ENCODE results near the gene FLOT1. TPM values are rescaled to one million over a fixed set of nuclear protein-coding genes. Genes with fewer than 3 reads are reported as not detected.
A peak's percentile ranks its signal among the peaks of the same experiment; 100 is the strongest.

The FLOT1 gene
- total RNA-seq, 1 experiment from 2014 or later = 172 TPM

GRCh38 chr6:30750379-30750668 is 7.8 kb upstream of the FLOT1 start:
- no peak for DNase-seq (ENCODE audit: low spot score)
- in situ Hi-C loops (cut with HindIII; ENCODE audit: low sequenced_read_pairs) = no loop called here

DNA sequence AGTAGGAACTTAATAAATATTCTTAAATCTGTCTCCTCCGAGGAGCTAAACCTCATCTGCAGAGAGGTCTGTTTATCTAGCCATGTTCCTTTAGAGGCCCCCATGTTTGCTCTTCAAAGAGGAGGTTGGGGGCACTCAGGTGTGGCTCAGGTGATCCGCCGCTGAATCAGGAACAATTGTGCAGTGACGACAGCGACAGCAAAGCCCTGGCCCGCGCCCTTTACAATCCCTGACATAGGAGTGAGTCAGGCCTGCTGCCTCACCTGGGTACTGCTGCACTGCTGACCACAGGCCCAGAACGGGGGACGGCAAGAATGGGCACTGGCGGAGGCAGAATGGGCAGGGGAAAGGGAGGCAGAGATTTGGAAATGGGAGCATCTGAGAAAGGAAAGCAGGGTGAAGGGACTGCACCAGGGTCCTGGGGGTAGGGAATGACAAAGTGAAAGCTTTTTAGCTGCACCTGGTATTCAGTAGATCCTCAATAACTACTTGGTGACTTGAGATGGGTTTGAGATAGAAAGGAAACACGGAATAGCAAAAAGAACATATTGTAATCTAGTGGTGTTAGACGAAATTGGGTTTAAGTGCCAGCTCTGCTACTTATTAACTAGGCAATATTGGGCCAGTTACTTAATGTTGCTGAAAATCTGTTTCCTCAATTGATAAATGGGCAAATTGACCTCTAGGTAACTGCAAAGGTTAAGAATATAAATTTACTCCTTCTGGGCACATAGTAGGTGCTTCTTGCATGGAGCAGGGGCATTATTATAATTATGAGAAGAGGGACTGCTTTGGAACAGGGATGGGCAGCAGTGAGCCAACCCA is 7.3 kb upstream of the FLOT1 start:
- in situ Hi-C loops (cut with HindIII; ENCODE audit: low sequenced_read_pairs) = no loop called here
- DNase-seq (ENCODE audit: low spot score) = no peak

GRCh38 chr6:30748851-30749540 is 6.5 kb upstream of the FLOT1 start:
- in situ Hi-C loops (cut with HindIII; ENCODE audit: low sequenced_read_pairs) = no loop called here

DNA sequence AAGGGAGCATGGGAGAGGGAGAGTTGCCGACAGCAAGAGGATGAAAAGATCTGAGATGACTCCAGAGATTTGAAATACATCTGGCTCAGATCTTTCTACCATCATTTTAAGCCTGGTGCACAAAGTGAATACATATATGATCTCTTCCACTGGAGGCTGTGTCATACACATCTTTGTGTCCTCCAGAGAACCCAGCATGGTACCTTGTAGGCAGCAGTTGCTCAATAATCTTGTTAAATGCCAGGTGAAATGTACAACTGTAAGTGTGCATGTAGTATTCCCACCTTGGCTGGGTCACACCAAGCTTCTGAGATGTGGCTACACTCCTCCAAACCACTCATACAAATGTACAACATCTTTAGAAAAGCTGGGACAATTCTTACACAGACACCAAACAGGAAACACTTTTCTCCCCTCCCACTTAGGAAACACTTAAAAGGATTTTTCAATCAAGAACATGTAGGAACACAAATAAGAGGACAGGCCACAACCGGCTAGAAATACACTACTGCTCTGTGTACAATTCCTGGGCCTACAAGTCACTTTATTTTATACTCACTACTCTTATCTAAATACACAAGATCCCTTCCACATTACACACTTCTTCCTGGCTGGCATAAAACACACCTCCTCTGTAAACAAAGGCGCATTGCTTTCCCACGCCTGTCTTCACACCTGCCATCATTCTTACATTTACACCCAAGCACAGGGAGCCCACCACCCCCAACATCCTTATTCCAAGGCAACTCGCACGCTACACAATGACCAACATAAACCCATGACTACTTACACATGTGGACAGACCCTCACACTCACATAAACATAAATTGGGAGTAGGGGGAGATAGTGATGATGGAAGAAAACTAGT is 5.6 kb upstream of the FLOT1 start:
- in situ Hi-C loops (cut with HindIII; ENCODE audit: low sequenced_read_pairs) = no loop called here
- no peak for DNase-seq (ENCODE audit: low spot score)

More at GRCh38 chr6:30748851-30749540, 6.5 kb upstream of the FLOT1 start:
- no peak for DNase-seq (ENCODE audit: low spot score)

DNA sequence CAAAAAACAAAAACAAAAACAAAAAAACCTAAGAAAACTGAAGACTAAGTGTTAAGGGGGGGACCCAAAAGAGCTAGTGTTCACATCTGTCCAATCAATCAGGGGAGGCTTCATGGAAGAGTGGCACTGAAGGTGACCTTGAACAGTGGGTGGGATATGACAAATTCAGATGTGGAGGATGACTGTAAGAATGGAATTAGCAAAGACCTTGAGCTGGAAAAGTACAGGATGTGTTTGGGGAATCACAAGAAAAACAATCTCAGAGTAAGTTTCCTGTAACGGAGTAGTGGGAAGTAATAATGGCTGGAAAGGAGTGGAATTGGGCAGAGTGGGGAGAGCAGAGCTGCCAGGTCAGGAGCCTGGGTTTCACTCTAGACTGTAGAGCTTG is 4.8 kb upstream of the FLOT1 start:
- DNase-seq (ENCODE audit: low spot score) = no peak
- in situ Hi-C loops (cut with HindIII; ENCODE audit: low sequenced_read_pairs) = no loop called here

GRCh38 chr6:30744054-30744805 is 1.7 kb upstream of the FLOT1 start, which contains the start of gene IER3:
Gene IER3, minus strand, starts transcription at chr6:30744547. Its CDS starts 29 bp downstream, at chr6:30744518.
- in situ Hi-C loops (cut with HindIII; ENCODE audit: low sequenced_read_pairs) = no loop called here

GRCh38 chr6:30743099-30744053 is 889 bp upstream of the FLOT1 start:
- peak; percentile 44 for DNase-seq (ENCODE audit: low spot score)
- in situ Hi-C loops (cut with HindIII; ENCODE audit: low sequenced_read_pairs) = no loop called here

More at GRCh38 chr6:30744054-30744805, 1.7 kb upstream of the FLOT1 start, which contains the start of gene IER3:
- peak; percentile 64 for DNase-seq (ENCODE audit: low spot score)

DNA sequence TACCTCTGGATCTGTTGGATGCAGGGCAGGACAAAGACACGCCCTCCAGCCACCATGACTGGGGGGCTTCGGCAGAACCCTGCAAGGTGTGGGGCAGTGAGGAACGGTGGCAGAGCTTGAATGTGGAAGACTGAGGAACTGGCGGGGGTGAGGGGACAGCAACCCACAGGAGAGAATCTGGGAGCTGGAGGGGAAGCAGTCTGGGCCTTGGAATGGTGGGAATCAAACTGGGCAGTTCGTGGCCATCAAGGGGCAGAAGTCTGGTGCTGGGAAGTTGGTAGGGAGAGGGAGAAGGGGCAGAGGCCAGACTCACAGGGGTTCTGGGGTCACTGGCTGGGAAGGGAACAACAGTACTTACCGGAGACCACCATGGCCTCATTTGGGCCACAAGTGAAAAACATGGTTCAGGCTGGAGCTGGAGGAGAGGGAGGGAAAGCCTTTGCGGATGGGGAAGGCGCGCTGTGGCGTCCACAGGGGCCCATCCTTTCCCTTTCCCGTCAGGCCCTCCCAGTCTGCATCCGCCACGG is 635 bp downstream of the FLOT1 start:
- DNase-seq (ENCODE audit: low spot score) = no peak
- in situ Hi-C loops (cut with HindIII; ENCODE audit: low sequenced_read_pairs) = no loop called here

- no peak for DNase-seq (ENCODE audit: low spot score)
- in situ Hi-C loops (cut with HindIII; ENCODE audit: low sequenced_read_pairs) = no loop called here
These were observed 1.3 kb downstream of the FLOT1 start for GRCh38 chr6:30741063-30741779.

GRCh38 chr6:30740540-30740870 is 2.0 kb downstream of the FLOT1 start:
- no peak for DNase-seq (ENCODE audit: low spot score)
- in situ Hi-C loops (cut with HindIII; ENCODE audit: low sequenced_read_pairs) = no loop called here

DNA sequence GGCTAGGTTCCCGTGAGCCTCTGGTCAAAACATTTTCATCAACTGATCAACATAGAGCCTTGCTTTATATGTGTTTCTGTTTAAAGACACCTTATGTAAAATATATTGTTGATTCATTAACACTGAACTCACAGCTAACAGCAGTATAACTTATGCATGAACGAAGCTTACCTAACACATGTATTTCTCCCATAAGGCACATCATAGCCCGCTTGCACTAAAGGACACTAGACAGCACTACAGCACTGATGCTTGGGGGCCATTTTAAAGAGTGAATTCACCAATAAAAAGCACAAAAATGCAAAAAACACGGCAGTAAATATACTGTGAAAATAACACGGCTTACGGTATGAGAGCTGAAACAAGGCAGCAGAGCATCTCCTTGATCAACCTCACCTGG is 4.0 kb downstream of the FLOT1 start:
- DNase-seq (ENCODE audit: low spot score) = no peak
- in situ Hi-C loops (cut with HindIII; ENCODE audit: low sequenced_read_pairs) = no loop called here

DNA sequence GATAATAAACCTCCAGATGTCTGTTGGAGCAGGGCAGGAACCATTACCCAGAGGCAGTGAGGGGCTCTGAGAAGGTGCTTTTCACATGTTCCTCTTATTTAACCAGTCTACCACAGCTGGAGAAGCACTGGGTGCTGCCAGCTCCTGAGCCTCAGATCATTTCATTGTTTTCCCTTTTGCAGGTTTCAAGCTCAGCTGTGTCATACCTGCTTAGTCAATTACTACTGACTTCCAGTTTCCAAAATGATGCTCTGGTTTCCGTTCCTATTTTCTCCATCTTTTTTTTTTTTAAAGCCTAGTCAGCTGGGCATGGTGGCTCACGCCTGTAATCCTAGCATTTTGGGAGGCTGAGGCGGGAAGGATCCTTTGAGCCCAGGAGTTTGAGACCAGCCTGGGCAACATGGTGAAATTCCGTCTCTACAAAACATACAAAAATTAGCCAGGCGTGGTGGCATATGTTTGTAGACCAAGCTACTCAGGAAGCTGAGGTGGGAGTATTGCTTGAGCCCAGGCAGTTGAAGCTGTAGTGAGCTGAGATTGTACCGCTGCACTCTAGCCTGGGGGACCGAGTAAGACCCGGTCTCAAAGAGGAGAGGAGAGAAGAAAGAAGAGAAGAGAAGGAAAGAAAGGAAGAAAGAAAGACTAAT is 6.7 kb downstream of the FLOT1 start:
- DNase-seq (ENCODE audit: low spot score) = no peak
- in situ Hi-C loops (cut with HindIII; ENCODE audit: low sequenced_read_pairs) = no loop called here

- in situ Hi-C loops (cut with HindIII; ENCODE audit: low sequenced_read_pairs) = no loop called here
- DNase-seq (ENCODE audit: low spot score) = no peak
These were observed 10.1 kb downstream of the FLOT1 start for GRCh38 chr6:30732237-30732943.

GRCh38 chr6:30730601-30731435 is 11.7 kb downstream of the FLOT1 start:
- DNase-seq (ENCODE audit: low spot score) = peak; percentile 77
- in situ Hi-C loops (cut with HindIII; ENCODE audit: low sequenced_read_pairs) = no loop called here

DNA sequence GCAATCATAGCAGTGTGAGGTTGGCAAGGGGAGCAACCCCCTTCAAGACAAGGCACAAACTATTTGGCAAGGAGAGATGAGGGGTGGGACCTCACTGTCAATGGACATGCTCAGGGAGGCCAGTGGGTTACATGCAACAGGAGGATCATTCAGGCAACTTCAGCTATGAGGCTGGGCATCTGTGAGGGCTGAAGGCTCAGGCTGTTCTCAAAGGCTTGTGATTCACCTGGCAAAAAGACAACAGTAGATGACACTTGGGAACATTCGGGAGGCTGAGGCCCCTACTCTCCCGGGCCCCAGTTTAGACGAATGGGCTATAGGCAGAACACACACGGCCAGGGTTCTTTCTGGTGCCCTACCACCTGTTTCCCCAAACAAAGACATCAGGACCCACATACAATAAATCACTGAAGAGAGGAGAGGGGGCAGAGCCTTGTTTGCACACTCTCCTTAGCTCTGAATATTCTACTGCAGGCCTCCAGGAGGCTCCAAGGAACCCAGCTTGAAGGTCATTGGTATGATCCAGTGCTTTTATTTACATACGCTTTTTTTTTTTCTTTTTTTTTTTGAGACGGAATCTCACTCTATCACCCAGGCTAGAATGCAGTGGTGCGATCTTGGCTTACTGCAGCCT is 14.4 kb downstream of the FLOT1 start:
- DNase-seq (ENCODE audit: low spot score) = peak; percentile 30
- in situ Hi-C loops (cut with HindIII; ENCODE audit: low sequenced_read_pairs) = no loop called here

Data from G401 (cell line).